Measurements from ENCODE around the gene POR.

DNA sequence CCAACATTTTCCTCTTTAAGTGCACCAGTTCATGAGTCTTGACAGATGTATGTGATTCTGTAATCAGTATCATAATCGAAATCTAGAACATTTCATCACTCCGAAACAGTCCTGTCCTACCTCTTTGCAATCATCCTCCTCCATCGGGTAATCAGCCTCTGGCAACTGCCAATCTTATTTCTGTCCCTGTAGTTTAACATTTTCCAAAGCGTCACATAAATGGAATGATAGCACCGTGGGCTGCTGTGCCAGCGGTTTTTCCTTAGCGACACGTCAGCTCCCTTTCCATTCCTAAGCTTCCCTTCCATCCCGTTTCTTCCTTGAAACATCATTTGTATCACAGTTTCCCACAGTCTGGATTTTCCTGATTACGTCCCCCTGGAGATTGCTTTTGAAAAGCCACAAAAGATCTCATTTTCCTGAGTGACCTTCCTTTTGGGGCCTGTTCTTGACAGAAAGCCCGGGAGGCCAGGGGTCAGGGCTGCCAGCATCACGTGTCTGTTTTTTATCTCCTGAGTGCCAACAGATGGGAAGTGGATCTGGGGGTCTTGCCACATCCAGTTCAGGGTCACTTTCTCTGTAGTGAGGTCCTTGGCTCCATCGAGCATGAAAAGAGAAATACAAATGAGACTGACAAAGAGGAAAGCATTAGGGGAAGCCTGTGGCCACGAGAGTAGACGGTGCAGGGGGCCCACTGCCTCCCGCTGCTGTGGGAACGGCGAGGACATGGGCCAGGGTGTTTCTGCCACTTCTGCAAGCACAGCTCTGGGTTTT is 47.8 kb downstream of the POR start:
- TF ChIP-seq CTCF (IDR thresholded peaks at IDR 0.05) (no peak), POLR2A (IDR thresholded peaks at IDR 0.05) (no peak)

Measured in uterus (tissue), 2 donors.